Glomerular visceral epithelial cell (primary cell): ENCODE data around the gene ASB8.
"Not testable (repeated sequence)": the region's sequence is repeated elsewhere in the genome, so short reads cannot be mapped to it uniquely, and the experiment has no call there.

Experiments used
- DNase-seq: peaks from one replicate; pipeline ENCODE4 v3.0.0-alpha.2; 2016; ENCODE audit errors: extremely low spot score

The ASB8 gene

GRCh38 chr12:48142818-48143674 is 14.3 kb downstream of the ASB8 start:
- DNase-seq, result no peak

GRCh38 chr12:48135027-48135426 is 22.3 kb downstream of the ASB8 start:
- no peak for DNase-seq

- no peak for DNase-seq
Observed at GRCh38 chr12:48132826-48133225, 24.5 kb downstream of the ASB8 start.

- DNase-seq, result no peak
Observed at GRCh38 chr12:48131517-48131916, 25.8 kb downstream of the ASB8 start.

GRCh38 chr12:48129376-48129775 is 27.9 kb downstream of the ASB8 start:
- no peak for DNase-seq

- no peak for DNase-seq
Observed at GRCh38 chr12:48128800-48129199, 28.5 kb downstream of the ASB8 start.

- no peak for DNase-seq
Observed at GRCh38 chr12:48126953-48127630, 30.2 kb downstream of the ASB8 start.

GRCh38 chr12:48125985-48126384 is 31.3 kb downstream of the ASB8 start:
- DNase-seq, result no peak

- DNase-seq, result not testable (repeated sequence)
Observed at GRCh38 chr12:48125542-48125941, 31.8 kb downstream of the ASB8 start.

- DNase-seq, result no peak
Observed at GRCh38 chr12:48123169-48123568, 34.1 kb downstream of the ASB8 start.

- no peak for DNase-seq
Observed at GRCh38 chr12:48122065-48122834, 35.1 kb downstream of the ASB8 start.

- DNase-seq, result no peak
Observed at GRCh38 chr12:48121522-48121921, 35.8 kb downstream of the ASB8 start.

GRCh38 chr12:48119834-48120195 is 37.5 kb downstream of the ASB8 start:
- DNase-seq, result no peak

- peak; percentile 87 for DNase-seq
Observed at GRCh38 chr12:48119078-48119833, 38.1 kb downstream of the ASB8 start, which contains the start of gene PFKM. PFKM (plus strand) TSS chr12:48119364; CDS start chr12:48122775, 3,411 bp downstream.

- no peak for DNase-seq
Observed at GRCh38 chr12:48118284-48118871, 38.9 kb downstream of the ASB8 start.

GRCh38 chr12:48115957-48116356 is 41.4 kb downstream of the ASB8 start:
- no peak for DNase-seq

- not testable (repeated sequence) for DNase-seq
Observed at GRCh38 chr12:48111312-48111693, 46.0 kb downstream of the ASB8 start.

- DNase-seq, result no peak
Observed at GRCh38 chr12:48110691-48111311, 46.5 kb downstream of the ASB8 start.

GRCh38 chr12:48109424-48109823 is 47.9 kb downstream of the ASB8 start:
- DNase-seq, result no peak

GRCh38 chr12:48106681-48107613 is 50.4 kb downstream of the ASB8 start:
- no peak for DNase-seq
